HG02763 (cell line): ENCODE data around the gene VMO1.

Experiments used
- ATAC-seq: cut with Tn5 transposase; IDR thresholded peaks from one replicate; pipeline ENCODE4 v1.9.1; 2021; ENCODE audit warnings: mild to moderate bottlenecking, moderate library complexity; ENCODE audit not compliant: unreplicated experiment

Gene VMO1, protein sequence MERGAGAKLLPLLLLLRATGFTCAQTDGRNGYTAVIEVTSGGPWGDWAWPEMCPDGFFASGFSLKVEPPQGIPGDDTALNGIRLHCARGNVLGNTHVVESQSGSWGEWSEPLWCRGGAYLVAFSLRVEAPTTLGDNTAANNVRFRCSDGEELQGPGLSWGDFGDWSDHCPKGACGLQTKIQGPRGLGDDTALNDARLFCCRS

DNA sequence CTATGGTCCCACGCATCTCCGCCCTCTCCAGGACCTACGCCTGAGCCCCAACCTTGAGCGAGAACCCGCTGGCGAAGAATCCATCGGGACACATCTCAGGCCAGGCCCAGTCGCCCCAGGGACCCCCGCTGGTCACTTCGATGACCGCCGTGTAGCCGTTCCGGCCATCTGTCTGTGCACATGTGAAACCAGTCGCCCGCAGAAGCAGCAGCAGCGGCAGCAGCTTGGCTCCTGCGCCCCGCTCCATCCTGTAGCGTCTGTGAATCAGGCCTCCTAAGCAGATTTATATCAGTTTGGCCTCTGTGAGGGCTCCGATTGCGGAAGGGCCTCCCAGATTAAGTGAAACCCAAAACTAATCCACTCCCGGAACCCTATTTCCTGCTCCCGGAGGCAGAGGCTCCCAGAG is at the start of gene VMO1:
VMO1 (minus strand) TSS at position 259 of the 406 bp plus-strand sequence; CDS start at position 247, 12 bp downstream.
- ATAC-seq = no peak

DNA sequence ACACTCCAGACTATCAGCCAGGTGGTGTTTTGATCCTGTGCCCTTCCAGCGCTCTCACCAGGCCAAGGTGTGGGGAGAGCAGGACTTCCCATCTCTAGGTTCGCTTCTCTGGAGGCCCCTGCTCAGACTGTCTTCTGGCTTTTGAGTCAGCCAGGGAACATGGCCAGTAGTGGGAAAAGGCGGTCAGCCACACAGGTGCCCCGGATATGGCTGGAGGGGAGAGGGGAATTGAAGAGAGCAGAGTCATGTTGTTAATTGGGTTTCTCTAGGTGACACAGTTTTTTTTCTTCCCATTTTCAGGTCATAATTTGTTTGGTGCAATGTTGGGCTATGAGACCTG is 48.5 kb upstream of the VMO1 start:
- no peak for ATAC-seq

DNA sequence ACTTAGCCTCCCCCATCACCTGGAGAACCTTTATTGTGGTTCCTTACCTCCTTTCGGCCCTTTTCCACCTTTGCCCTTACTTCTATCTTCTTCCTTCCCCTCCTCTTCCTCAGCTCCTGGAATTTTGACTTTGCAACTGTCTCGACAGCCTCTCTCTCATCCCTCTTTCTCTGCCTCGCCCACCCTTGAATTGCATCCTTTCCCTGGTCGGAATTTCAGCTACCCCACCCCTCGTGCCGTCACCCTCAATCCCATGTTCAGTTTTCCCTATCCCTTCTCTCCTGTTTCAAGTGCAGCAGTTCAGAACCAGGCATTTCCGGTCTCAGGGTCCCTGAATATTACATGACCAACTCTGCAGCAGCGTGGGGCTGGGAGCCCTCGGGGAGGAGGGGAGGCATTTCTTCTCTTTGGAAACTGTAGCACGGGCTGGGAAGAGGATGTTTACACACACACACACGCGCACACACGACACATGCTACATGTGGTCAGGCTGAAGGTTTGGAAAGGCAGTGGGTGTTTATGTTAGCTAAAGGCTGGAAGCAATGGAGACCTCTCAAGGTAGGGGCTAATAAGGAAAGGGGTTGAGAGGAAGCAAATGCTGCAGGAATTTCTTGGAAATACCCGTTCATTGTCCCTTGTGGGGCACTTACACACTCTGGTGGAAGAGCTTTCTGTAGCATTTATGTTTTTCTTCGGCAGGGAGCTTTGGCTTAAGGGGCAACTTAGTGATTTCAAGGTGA is 47.9 kb upstream of the VMO1 start:
- ATAC-seq = no peak

DNA sequence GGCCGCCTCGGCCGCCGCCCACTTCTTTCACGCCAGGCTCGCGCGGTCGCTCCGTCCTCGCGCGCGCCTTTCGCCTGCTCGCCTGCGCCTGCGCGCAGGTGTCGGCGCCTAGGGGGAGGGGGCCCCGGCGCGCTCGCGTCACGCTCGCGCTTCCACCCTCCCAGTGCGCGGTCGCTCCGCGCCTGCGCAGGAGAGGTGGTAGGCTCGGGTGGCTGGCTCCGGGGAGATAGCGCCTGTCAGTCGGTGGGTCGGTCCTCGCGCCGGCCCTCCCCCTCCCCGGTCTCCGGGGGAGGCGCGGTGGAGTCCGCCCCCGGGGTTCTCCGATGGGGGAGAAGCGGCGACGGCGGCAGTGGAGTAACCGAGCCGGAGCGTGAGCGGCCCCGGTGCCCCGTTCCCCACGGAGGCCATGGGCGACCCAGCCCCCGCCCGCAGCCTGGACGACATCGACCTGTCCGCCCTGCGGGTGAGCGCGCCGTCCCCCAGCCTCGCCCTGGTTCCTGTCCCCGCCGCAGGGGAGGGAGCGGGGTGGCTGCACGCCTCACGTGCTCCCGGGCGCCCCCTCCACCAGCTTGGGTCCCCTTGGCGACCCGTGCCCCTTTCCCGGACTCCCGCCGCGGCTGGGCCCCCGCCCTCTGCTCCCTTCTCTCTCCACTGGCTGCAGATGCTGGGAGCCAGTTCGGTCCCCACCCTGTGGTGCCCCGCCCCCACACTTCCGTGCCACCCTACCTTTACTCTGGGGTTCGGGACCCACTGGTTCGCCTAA is 47.2 kb upstream of the VMO1 start, which contains the start of gene MINK1:
MINK1 (plus strand) TSS at position 163 of the 763 bp plus-strand sequence; CDS start at position 407, 244 bp downstream.
- ATAC-seq = peak; percentile 93

DNA sequence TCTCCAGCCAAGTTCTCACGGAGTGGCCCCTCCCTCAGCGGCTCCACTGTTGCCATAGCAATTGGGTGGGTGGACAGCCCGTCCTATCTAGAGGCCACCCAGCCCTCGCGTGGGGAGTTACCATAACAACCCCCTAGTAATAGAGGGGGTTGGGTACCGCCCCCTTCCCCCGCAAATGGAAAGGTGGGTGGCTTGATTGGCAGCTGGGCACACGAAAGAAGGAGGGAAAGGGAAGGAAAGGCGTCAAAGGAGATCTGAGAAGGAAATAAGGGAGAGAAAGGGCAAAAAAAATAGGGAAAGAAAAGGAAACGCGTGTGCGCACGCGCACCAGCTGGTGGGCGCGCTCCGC is 46.6 kb upstream of the VMO1 start:
- ATAC-seq = peak; percentile 8

DNA sequence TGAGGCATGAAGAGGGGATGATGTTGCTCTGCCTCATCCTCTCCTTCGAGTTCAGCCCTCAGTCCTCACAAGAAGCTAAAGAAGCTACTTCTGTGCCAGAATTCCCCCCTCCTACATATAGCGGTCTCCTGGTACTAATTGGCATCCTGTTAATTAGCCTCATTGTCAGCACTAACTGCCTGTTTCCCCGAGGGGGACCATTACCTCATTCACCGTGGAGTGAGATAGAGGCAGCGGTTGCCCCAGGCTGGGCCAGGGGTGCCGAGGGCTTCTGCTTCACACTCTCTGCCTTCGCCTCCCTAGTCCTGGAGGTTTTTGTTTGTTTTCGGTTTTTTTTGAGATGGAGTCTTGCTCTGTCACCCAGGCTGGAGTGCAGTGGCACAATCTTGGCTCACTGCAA is 41.2 kb upstream of the VMO1 start:
- no peak for ATAC-seq

DNA sequence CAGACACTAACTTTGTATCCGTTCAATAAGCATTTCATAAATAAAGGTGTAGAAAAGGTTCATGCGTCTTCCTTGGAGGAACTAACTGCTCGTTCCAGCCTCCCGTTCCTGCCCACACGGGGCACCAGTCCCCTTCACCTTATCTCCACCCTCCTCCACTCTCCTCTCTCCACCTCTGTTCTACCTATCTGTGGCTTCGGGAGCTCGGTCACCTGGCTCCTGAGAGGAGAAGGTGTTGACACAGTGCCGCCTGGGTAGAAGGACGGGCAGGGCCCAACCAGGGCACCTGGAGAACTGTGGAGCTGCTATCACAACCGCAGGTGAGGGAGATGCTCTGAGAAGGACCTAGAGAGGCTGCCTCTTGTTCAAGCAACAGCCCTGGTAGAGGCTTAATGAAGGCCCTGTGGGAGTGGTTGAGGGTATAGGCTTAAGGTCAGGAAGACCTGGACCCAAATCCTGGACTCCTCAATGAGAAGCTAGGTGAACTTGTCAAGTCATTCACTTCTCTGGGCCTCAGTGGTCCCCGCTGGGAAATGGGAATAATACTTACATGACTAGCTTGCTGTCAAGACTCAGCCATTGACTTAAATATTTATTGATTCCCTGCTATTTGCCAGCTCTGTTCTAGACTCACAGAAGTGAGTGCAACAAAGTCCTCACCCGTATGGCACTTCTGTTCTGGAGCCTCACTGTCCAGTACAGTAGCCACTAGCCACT is 37.4 kb upstream of the VMO1 start:
- no peak for ATAC-seq

DNA sequence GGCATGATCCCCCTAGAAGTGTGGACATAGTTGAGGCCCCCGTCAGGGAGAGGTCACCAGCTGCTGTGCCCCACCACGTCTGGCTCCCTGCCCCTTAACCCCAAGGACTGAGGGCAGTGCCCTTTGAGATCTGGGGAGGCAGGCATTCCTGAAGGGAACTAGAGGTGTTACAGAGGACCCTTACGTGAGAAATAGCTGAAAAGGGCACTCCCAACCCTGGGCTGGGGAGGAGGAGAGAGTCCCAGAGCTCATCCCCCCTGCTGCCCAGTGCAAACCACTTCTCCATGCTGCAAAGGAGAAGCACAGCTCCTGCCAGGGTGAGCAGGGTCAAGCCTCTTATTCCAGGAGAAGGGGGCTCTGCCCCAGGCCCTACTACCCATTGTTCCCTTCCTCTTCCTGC is 36.7 kb upstream of the VMO1 start:
- ATAC-seq = no peak

DNA sequence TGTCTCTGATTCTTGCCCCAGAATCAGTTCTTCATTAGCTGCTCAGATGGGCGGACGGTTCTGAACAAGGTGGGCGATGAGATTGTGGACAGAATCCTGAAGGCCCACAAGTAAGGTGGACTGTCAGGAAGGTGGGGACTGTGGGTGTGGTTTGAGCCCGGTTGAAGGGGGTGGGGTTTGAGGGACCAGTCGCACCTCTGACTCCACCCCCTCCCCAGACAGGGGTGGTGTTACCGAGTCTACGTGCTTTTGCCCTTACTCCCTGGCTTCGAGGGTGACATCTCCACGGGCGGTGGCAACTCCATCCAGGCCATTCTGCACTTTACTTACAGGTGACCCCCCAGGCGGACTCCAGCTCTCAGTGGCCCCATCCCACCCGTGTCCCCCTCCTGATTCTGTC is 32.1 kb upstream of the VMO1 start:
- no peak for ATAC-seq

DNA sequence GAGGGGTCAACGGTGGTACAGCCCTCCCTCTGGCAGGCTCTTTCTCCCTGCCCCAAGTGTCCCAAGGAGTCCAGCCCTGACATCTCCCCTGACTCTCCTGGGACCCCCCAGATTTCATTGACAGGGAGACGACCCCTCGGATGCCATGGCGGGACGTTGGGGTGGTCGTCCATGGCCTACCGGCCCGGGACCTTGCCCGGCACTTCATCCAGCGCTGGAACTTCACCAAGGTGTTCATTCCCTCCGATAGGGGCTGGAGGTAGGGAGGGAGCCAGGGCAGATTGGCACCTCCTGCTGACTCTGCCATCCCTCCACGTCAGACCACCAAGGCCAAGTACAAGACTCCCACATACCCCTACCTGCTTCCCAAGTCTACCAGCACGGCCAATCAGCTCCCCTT is 30.7 kb upstream of the VMO1 start:
- no peak for ATAC-seq

DNA sequence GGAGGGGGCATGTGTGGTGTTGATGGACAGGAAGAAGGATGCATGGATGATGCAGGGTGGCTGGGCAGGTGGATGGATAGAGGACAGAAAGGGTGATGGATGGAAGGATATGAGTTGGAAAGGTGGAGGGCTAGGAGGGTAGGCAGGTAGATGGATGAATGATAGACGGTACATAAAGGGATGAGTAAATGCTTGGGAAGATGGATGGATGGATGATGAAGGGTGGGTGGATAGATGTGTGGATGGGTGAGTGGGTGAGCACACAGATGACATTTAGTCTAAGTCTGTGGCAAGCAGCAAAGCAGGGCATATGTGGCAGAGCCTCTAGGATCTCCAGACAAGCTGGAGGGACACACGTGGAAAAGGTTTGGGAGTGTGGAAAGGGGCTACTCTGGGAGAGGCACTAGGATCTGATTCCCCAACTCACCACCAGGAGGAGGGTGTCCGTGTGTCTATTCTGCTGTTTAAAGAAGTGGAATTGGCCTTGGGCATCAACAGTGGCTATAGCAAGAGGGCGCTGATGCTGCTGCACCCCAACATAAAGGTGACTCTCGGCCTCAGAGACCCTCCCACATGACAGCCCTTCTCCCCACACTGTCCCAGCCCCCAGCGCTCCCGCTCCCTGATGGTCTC is 29.0 kb upstream of the VMO1 start:
- no peak for ATAC-seq

DNA sequence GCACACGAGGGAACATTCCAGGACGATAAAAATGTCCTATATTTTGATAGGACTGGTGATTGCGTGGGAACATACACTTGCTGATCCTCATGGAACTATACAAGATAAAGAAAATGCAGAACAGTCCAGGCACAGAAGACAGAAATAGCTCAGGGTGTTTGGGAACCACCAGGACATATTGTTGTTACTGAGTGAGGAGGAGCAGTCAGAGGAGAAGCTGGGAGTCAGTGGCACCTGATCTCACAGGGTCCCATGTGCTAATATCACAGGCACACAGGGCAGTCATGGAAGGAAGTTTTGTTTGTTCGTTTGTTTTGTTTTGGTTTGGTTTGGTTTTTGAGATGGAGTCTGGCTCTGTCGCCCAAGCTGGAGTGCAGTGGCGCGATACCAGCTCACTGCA is 26.5 kb upstream of the VMO1 start:
- no peak for ATAC-seq

DNA sequence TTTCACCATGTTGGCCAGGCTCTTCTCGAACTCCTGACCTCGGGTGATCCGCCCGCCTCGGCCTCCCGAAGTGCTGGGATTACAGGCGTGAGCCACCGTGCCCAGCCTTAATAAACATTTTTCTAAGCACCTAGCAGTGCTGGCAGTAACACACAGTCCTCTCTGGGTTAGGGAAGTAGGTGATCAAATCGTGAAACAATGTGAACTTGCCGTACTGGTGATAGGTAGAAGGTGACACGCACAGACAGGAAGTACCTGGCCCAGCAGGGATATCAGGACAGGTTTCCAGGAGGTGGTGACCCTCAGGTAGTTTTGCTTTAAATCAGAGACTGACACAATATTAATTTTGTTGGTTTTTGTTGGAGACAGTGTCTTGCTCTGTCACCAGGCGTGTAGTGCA is 25.3 kb upstream of the VMO1 start:
- no peak for ATAC-seq

DNA sequence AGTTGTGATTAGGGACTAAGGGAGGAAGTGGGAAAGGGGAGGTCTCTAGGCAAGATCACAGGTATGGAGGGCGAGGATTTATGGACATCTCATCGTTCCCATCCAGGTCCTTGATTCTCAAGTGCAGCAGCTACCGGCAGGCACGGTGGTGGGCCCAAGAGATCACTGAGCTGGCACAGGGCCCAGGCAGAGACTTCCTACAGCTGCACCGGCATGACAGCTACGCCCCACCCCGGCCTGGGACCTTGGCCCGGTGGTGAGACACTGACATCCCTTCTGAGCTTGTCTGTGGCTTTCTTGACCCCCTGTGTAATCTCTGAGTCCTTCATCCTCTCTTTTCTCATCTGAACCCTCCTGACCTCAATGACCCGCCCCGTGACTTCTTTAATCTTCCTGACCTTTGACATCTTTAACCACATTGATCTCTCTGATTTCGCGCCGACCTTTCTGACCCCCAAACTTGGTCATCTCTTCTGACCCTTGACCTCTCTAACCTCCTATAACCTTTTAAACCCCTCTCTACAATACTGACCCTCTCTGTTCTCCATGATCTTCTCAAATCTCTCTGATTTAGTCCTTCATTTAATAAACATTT is 24.6 kb upstream of the VMO1 start:
- ATAC-seq = no peak

DNA sequence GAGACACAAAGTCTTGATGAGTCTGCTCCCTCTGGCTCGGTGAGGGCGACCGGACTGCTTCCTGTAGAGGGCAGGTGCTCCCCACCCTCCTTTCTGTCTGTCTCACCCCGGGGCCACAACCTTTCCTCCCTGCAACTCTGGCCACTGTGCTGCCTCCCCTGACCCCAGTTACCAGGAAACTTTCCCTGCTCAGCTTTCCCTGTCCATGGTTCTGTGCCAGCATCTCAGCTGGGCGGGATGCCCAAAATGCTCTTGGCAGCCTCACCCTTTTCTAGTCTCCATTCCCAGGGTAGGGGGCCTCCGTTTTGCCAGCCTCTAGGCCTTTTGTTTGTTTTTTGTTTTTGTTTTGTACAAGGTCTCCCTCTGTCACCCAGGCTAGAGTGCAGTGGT is 22.2 kb upstream of the VMO1 start:
- no peak for ATAC-seq

DNA sequence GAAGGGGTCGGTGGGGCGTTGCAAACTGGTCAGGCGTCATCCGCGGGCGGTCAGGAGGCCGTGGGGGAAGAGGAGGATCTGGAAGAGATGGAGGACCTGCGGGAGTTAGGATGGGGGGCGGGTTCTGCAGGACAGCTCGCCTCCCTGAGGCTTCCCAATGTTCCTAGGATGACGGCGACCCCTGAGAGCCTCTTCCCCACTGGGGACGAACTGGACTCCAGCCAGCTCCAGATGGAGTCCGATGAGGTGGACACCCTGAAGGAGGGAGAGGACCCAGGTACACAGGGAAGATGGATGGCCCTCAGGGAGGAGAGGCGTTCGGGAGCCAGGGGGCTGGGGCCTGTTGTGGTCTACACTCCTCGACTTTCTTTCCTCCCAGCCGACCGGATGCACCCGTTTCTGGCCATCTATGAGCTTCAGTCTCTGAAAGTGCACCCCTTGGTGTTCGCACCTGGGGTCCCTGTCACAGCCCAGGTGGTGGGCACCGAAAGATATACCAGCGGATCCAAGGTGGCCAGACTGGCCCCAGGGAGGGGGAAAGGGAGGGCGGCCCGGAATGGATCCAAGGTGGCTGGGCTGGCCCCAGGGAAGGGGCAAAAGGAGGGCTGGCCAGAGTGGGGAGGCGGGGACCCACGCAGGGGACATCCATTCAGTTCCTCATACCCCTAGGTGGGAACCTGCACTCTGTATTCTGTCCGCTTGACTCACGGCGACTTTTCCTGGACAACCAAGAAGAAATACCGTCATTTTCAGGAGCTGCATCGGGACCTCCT is 21.6 kb upstream of the VMO1 start:
- no peak for ATAC-seq

DNA sequence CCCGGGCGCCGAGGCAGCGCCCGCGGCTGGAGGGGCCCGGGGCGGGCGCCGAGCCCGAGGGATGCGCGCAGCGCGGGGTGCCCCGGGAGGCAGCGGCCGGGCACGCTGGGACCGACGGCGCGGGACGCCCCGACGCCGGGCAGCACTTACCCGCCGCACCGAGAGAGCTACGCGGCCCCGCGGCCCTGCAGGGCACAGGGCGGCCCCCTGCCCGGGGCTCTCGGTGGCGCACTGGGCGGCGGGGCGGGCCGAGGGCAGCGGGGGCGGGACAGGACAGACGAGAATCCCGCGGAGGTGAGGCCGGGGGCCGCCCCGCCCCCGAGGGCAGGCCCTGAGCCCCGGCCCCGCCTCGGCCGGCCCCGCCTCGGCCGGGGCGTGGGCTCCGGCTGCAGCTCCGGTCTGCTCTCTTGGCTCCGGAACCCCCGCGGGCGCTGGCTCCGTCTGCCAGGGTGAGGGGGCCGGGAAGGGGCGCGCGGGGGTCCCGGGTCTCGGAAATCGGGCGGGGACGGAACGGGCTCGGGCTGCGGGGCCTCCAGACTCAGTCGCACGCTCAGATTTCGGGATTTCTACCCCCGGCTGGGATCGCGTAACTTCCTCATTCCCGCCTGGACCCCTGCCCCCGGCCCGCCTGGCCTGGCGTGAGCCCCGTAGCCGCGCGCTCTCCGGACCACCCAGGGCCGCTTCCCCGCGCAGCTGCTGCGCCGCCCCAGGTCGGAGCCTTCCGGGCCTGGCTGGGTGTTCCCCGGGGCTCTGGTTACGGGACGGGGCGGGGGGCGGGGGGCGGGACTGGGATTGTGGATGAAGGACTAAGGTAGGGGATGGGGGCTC is 20.8 kb upstream of the VMO1 start, which contains the start of gene PLD2:
PLD2 (plus strand) TSS at position 376 of the 828 bp plus-strand sequence. CDS start 621 bp downstream, outside the sequence.
- peak; percentile 89 for ATAC-seq

DNA sequence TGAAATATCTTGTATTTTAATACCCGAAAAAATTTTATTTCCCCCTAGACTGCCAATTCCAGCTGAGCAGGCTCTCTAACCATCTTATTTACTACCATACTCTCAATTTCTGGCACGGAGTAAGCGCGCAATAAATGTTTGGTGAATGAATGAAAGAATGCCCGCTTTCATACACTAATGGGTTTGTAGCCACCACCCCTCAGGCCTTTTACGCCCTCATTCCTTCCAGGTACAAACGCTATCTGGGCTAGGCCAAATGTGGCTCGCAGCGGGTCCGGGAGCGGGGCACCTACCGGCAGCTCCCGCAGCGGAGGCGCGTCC is 20.3 kb upstream of the VMO1 start:
- no peak for ATAC-seq

DNA sequence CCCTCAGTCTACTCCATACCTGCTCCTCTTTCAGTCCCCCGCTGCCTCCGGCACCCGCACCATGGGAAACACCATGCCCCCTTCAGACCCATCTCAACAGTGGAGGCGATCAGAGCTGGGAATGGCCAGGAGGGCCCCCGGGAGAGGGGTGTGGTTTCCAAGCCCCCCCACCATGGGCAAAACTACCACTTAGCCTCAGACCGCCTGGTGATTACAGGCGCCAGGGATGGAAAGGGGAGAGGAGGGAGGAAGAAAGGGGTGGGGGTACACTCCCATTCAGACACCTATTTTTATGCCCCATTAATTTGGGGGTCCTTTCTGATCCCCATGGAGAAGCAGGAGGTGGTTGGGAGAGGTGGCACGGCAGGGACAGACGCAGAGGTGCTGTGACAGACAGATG is 16.1 kb upstream of the VMO1 start, which contains the start of gene C17orf114:
C17orf114 (minus strand) TSS at position 101 of the 400 bp plus-strand sequence.
- no peak for ATAC-seq
